ENCODE measurements around the gene KIF6. TPM values are rescaled to one million over a fixed set of nuclear protein-coding genes. Genes with fewer than 3 reads are reported as not detected.

The KIF6 gene
- total RNA-seq, 1 donor from 2014 or later, result 0.26 TPM

DNA sequence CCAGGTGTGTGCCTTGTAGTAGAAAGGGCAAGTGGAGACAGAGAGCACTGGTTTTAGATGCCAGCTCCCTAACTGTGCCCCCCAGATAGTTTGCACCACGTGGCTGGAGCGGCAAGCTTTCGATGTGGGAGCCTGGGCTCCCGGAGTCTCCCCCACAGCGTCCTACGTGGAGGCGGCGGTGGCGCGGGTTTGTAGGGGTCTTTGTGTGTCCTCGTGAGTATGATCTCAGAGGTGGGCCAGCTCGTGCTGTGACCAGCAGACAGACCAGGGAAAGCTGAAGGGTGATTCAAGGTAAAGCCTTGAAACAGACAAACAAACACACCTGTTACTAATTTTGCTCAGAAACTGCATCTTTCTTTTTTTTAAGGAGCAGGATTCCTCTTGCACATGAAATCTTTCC is 397.1 kb downstream of the KIF6 start:
- no peak for DNase-seq (ENCODE audit: low spot score)

- no peak for DNase-seq (ENCODE audit: low spot score)
Observed at GRCh38 chr6:39327507-39327906, 397.7 kb downstream of the KIF6 start.

- no peak for DNase-seq (ENCODE audit: low spot score)
Observed at GRCh38 chr6:39322306-39322850, 402.8 kb downstream of the KIF6 start, which contains the start of gene KCNK16. Gene KCNK16, minus strand, starts transcription at chr6:39322702. Its CDS starts 162 bp downstream, at chr6:39322540.

GRCh38 chr6:39321761-39322160 is 403.4 kb downstream of the KIF6 start:
- no peak for DNase-seq (ENCODE audit: low spot score)

DNA sequence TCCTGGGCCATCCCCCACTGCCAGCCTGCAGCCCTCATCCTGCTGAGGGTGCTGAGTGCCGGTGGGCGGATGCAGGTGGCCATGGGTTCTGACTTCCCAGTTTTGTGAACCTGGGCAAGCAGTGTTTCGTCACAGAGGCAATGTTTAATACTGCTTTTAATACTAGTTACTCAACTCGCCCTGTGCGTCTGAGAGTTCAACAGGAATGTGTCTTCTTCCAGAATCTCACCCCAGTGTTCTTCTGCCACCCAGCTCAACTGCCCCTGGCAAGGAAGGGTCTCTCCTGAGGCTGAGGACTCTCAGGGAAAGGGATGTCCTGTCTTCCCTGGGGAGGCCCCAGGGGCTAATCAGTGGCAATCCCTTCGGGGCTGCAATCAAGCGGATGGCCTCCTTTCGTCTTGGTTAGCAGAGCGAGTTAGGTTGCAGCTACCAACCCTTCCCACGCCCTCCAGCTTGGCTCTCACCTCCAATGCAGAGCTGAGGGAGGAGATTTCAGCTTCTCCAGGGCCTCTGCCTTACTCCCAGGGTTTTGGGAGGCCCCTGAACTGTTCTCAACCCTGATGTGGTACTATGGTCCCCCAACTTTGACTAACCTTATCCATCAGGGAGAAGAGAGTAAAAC is 404.7 kb downstream of the KIF6 start:
- DNase-seq (ENCODE audit: low spot score), result no peak

GRCh38 chr6:39319621-39320362 is 405.4 kb downstream of the KIF6 start:
- DNase-seq (ENCODE audit: low spot score), result no peak

DNA sequence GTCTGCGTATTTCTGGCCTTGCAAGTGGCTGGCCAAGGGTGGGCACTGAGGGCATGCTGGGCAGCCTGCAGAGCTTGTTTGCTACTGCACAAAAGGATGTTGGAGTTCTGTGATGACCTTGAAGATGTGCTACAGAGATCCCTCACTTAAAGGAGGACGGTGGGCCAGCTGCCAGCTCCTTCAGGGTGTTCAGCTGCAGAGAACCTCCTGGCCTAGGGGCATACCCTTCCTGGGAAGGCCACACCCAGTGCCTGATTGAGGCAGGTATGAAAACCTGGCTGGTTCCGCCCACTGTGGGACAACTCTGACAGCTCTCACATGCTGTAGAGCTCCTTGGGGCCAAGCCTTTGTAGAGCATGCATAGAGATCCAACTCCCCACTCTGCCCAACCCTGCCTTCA is 408.0 kb downstream of the KIF6 start:
- no peak for DNase-seq (ENCODE audit: low spot score)

DNA sequence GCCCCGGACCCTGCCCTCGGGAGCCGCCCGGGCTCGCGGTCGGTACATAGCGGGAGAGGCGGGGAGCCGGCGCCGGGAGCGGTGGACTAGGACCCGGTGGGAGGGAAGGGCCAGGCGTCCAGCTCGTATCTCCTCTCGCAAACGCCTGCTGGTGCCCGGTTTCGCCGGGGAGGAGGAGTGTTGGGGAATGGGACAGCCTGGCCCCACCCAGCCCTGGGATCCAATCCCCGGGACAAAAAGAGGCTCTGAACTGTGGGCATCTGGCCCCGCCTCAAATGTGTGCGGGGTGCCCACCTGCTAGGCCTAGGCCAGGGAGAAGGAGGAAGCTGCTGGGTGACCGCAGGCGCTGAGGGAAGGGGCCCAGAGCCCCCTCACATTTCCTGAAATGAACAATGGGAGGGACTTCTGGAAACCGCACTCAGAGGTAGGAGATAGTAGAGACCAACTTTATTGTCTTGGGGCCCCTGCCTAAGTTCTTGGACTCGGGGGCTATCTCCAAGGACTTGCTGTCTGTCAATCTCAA is 410.9 kb downstream of the KIF6 start, which contains the start of gene KCNK17:
Gene KCNK17, minus strand, starts transcription at position 147 of the 523 bp plus-strand sequence. Its CDS starts 99 bp downstream, at position 48.
- DNase-seq (ENCODE audit: low spot score), result no peak

DNA sequence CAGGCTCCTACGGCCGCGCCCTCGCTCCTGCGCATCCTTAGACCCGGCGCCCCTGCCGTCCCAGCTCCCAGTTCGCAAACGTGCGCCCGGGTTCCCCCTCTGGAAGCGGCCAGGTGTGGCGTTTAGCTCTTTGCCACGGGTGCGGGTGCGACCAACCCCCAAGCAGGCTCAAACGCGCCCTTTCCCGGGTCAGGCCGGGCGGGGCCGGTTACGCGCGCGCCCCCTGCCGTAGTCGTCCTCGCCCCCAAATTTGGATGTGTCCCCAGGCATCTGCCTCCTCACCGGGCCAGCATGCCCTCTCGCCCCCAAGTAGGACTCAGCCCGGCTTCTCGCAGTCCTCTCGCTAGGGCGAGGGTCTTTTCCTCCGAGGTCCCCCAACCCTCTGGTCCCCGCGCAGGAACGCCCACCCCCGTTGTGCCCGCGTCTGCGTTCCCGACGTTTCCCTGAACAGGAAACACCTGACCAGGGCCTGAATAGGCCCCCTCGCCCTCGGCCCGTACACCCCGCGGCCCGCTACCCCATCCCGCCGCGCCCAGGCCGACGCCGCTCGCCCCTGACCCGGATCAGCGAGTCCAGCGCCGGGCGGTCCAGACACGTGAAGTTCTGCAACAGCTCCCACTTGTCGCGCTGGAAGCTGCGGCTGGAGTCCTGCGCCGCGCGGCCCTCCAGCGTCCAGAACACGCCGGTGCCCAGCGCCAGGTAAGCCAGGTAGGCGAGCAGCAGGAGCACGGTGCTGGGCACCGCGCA is 411.5 kb downstream of the KIF6 start:
- DNase-seq (ENCODE audit: low spot score), result no peak

DNA sequence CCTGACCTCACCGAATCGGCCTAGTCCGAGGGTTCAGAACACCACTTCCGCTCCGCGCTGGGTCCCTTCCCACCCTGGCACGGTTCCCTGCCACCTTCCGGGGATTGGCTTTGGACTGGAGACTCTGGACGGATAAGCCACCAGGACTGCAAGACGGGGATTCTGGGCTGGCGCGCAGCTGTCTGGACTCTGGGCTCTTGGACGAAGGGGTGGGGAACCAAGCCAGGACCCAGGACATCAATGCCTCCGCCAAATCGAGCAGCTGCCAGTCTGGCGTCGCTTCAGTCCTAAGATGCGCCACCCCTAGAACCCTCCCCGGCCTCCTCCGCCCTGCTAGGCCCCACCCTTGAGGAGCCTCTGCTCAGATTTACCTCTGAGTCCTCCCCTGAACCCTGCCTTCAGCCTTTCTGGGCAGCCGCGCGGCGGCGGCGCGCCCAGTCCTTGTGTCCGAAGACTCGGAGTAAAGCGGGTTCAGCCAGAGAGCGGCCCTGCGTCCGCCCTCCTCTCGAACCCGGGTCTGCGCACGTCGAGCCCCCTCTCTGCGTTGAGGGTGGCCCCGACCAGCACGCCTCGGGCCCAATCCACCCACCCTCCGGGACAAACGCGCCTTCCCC is 412.2 kb downstream of the KIF6 start:
- no peak for DNase-seq (ENCODE audit: low spot score)

- DNase-seq (ENCODE audit: low spot score), result no peak
Observed at GRCh38 chr6:39310542-39310941, 414.7 kb downstream of the KIF6 start.

DNA sequence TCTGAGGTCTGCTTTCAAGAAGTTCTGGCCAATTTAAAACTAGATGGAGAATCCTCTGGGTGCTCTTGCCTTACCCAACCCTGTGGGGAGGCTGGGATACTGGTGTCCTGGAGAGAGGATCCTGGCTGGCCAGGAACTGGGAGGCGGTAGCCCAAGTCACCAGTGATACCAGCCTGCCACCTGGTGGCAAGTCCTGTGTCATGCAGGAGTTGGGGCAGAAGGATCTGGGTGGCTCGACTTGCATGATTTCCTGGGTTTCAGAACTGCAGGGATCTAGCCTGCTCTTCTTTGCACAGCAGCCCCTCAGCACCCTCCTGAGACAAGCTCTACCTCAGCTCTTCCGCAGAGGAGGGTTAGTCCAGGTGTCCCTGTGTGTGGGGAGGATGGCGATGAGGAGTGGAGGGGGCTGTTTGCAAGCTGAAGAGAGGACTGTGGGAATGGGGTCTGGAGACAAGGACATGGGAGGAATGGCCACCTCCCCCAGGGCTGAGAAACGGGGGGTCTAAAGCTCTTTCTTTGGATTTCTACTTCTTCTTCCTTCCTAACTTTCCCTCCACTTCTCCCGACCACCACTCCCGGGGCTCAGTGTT is 415.2 kb downstream of the KIF6 start:
- no peak for DNase-seq (ENCODE audit: low spot score)

DNA sequence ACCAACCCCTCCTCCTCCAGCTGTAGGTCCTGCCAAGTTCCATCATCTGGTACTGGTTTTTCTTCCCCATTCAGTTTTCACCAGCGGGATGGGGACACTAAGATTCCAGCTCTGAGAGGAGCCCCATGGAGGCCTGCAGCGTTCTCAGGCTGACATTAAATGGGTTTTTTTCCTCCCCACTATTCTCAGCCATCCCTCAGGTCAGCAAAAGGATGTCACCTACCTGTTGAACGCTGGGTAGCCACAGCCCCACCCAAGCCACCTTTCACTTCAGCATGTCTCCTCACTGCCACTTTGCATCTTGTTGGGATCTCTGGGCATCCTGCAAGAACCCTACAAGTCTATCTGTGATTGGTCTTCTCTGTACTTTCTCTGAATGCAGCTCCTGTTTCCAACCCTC is 417.7 kb downstream of the KIF6 start:
- no peak for DNase-seq (ENCODE audit: low spot score)

DNA sequence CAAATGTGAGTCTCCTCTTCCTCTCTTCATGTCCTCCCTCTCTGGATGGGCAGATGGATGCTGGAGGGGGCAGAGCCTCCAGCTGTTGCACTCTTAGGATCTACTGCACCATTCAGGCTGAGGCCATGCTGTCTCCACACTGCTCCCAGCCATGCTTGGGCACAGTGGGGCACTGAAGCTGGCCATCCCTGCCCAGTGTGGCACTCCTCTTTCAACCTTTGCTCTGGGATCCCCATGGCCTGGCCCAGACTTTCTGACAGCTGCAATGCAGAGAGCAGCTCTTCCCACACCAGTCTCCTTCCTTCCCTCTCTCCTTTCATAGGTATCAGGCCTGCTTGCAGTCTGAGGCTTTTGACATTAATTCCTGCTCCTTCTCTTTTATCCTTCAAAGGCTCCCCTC is 420.3 kb downstream of the KIF6 start:
- no peak for DNase-seq (ENCODE audit: low spot score)

DNA sequence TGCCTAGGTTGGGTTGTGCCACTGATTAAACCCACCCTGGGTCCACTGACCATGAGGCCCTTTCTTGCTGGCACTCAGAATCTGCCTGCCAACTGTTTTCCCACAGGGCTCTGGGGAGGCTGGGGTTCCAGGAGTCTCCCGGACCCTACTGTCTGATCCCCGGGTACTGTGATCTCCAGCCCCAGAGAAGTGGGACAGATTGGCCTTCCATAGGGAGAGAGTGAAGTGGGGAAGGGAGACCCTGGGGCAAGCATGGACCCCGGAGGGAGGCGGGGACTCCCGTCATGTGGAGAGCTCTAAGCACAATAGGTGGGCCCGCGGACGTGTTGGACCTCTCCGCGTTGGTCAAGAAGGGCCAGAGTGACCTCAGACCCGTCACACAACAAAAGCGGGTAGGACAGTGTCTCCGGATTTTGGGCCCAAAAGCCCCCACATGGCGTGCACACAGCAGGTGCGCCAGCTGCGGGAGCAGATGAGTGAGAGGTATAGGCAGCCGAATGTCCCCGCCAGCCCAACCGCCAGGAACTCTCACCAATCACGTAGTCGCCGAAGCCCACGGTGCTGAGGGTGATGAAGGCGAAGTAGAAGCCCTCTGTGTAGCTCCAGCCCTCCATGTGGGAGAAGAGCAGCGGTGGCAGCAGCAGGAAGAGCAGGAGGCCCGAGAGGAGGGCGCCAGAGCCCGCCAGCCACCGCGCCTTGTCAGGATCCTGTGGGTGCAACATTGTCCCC is 421.6 kb downstream of the KIF6 start:
- no peak for DNase-seq (ENCODE audit: low spot score)

DNA sequence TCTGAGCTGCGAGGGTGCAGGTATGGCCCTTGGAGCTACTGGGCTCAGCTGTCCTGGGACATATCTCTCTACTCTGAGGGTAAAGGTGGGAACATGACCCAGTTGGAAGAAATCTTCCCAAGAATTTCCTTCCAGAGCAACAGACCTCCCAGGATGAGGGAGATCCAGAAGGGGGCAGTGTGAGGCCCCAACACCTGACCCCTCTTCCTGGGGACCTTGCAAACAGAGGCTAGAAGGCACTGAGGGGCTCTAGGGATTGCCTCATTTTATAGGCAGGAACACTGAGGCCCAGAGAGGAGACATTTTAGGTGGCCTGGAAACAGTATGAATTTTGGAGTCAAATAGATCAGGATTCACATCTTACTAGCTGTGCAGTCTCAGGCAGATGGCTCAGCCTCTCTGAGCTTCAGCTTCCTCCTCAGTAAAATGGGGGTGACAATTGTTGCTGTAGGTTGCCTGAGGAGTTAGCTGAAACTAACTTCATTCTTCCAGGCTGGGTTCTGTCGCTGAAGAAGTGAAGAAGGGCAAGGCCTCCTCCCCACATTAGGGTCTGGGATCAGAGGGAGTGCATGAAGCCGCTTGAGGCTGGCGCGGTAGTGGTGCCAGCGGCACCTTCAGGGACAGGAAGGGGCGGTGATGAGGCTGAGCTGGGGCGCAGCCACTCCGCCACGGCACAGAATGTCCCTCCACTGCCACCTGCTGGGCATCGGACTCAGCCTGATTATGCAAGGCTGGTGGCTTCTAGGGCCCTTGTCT is 422.4 kb downstream of the KIF6 start:
- DNase-seq (ENCODE audit: low spot score), result peak; percentile 94

DNA sequence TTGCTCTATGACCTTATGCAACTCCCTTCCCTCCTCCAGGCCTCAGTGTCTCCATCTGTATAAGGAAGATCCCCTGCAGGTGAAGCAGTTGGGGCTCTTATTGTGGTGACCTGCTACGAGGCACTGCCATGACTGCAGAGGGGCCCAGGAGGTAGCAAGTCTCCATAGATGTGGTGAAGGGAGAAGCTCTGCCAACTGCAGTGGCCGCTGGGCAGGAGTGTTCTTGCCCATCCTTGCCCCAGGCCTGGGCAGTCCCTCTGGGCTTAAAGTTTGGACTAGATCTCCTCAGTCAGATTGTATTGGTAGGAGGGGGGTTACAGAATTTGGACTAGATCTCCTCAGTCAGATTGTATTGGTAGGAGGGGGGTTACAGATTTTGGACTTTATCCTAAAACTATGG is 423.2 kb downstream of the KIF6 start:
- no peak for DNase-seq (ENCODE audit: low spot score)

DNA sequence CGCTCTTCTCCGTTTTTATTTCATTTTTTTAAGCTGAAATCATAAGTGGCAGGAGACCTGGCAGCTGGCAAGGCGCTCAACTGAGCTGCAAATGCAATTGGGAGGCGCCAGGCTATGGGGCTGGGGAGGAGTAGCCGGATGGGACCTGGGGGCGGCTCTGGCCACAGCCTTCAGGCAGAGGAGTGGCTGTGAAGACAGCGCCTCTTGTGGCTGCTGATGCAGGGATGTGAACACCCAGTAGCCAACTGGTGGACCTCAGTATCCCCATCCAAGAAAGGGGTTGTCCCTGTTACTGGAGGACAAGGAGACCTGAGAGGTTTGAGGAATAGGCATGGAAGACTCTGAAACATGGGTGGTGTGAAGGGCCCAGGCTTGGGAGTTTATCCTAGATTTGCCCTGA is 423.6 kb downstream of the KIF6 start:
- no peak for DNase-seq (ENCODE audit: low spot score)

DNA sequence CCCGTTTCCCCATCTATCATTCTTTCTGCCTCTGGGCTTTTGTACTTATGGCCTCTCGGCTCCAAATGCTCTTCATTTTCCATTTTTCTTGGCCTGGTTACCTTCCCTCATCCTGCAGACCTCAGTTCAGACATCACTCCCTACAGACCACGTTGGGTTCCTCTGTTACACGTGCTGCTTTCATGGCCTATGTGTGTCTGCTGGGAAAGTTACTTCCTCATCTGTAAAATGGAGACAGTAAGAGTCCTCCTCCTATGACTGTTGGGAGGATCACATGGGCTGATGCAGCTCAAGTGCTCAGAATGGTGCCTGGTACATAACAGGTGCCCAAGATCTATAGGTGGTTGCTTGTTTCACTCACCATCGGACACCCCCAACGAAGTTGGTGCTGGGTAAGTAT is 424.5 kb downstream of the KIF6 start:
- DNase-seq (ENCODE audit: low spot score), result no peak
